Right cardiac atrium (tissue), 5 donors: ENCODE data around the gene ZNF74. TPM values are rescaled to one million over a fixed set of nuclear protein-coding genes. Genes with fewer than 3 reads are reported as not detected.
"Not testable (repeated sequence)": the region's sequence is repeated elsewhere in the genome, so short reads cannot be mapped to it uniquely, and the experiment has no call there.

Experiments
- ATAC-seq, 2 donors: fragments of 200-7000 bp; cut with Tn5 transposase; one replicate each; pipeline versions ENCODE4 v1.8.0 to v1.9.1; 2020; ENCODE audit warnings: moderate library complexity in 2 of 2, mild to moderate bottlenecking in 1 of 2
- DNase-seq, 3 donors: peaks; one replicate each; pipeline ENCODE4 v3.0.0-alpha.2; 2020
- H3K27ac ChIP-seq: one replicate; pipeline ENCODE4 v1.5.1; 2013; ENCODE audit warnings: mild to moderate bottlenecking, low read length, control low read depth, moderate library complexity
- H3K27me3 ChIP-seq: one replicate; pipeline ENCODE4 v1.6.1; 2013; ENCODE audit not compliant: control insufficient read depth, insufficient read depth
- H3K4me1 ChIP-seq: one replicate; pipeline ENCODE4 v1.6.1; 2013; ENCODE audit warnings: low read length; ENCODE audit not compliant: control insufficient read depth, insufficient read depth
- H3K4me3 ChIP-seq: one replicate; pipeline ENCODE4 v1.5.1; 2013; ENCODE audit warnings: low read length, control low read depth
- H3K9me3 ChIP-seq: one replicate; pipeline ENCODE4 v1.6.1; 2013; ENCODE audit warnings: low read length; ENCODE audit not compliant: control insufficient read depth
- WGBS: extraction: QIAGEN DNeasy Blood & Tissue Kit; methylation state at CpG from one replicate; pipeline ENCODE4 v1.1.7; 2013; 5-methylcytosine and 5-hydroxymethylcytosine counted together
- intact Hi-C, 4 donors: fragments of 100-400 bp; cut with DNase I; formaldehyde crosslinking; loops; one replicate each; pipeline versions ENCODE4 v1.11.0 to v1.14.0; 2022 to 2023
- long read RNA-seq, 4 donors: library from polyadenylated mRNA; unstranded; transcript quantifications; one replicate each; pipeline ENCODE4 v2.0.0, GENCODE V29; 2020 to 2021
- polyA plus RNA-seq: library from polyadenylated mRNA; stranded (reverse); fragments of 200-250 nt; gene quantifications from one replicate; pipeline ENCODE4 v1.2.3, GENCODE V29; 2013
- total RNA-seq, 4 donors: library from RNA; stranded (reverse); fragmentation: NEBNext Ultra II Directional; extraction: Animal tissue kit (Norgen Biotek cat#: 25700); gene quantifications; one replicate each; pipeline ENCODE4 v1.2.1, GENCODE V29; 2021
- donor health status: healthy with polysubstance abuse.
- donor health status: DM: no; HTN: yes; CAD: no.
- donor health status: DM: no; HTN: no; CAD: no.
- donor health status: DM: no; HTN: yes; CAD: no; lungs with severe emphysema.
- donor health status: DM: yes; HTN: yes; CAD: no.

Gene ZNF74
- 1 to 10 TPM; 5.4 to 6.5 (median 6.1) TPM for total RNA-seq
- polyA plus RNA-seq: 3.5 TPM
- long read RNA-seq, donor 1, transcript ZNF74-202 (5 exons, 3,159 nt): major isoform, 7 of 14 reads
- long read RNA-seq, donor 1, partial matches to known transcripts: 4 of 14 reads
- long read RNA-seq, donor 1, other reads (novel, unspliced or antisense): 1 of 14 reads
- long read RNA-seq, donor 2, transcript ZNF74-202 (5 exons, 3,159 nt): major isoform, 10 of 13 reads
- long read RNA-seq, donor 2, partial matches to known transcripts: 0 of 13 reads
- long read RNA-seq, donor 2, other reads (novel, unspliced or antisense): 1 of 13 reads
- long read RNA-seq, donor 3, transcript ZNF74-203 (4 exons, 2,789 nt): minor isoform, 6 of 39 reads
- long read RNA-seq, donor 3, transcript ZNF74-202 (5 exons, 3,159 nt): major isoform, 19 of 39 reads
- long read RNA-seq, donor 3, partial matches to known transcripts: 0 of 39 reads
- long read RNA-seq, donor 3, other reads (novel, unspliced or antisense): 11 of 39 reads
- long read RNA-seq, donor 4, transcript ZNF74-202 (5 exons, 3,159 nt): major isoform, 7 of 14 reads
- long read RNA-seq, donor 4, partial matches to known transcripts: 0 of 14 reads
- long read RNA-seq, donor 4, other reads (novel, unspliced or antisense): 4 of 14 reads

GRCh38 chr22:20393705-20394476 lies at the start of gene ZNF74:
ZNF74 (plus strand) TSS chr22:20394151; CDS start chr22:20394629, 478 bp downstream.
- WGBS: 2% methylated on average over 71 of the region's 71 CpGs
- ATAC-seq (peak; percentile 97), DNase-seq (peak; percentile 93 to 97 (median 97))
- Histone ChIP-seq H3K4me3 (peak within 1 kb of the TSS; percentile 54), H3K4me1 (peaks cover 6% of the 10 kb centered on the region), H3K27ac (peak within 1 kb of the TSS; percentile 49), H3K9me3 (no peaks in the 10 kb centered on the region), H3K27me3 (no peaks in the 10 kb centered on the region)
- intact Hi-C loops: no loop called here

DNA sequence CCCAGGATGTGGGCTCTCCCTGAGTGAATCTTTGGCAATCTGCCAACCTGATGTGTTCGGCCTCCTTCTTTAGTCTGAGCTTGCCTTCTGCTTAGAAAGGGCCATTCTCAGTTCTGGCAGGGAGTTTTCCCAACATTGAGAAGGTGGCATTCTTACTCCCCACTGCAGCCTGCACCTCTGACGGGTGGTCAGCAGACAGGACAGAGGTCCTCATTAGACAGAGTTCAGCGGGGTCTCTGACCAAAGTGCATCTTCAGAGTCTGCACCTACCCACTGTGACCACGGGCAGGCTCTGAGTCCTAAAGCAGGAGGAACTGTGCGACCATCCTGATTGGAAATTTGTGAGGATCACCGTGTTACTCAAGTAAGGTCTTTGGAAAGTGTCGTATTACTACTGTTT lies 47.4 kb upstream of the ZNF74 start:
- H3K9me3 ChIP-seq, H3K4me1 ChIP-seq, ATAC-seq, DNase-seq, intact Hi-C loops, H3K27ac ChIP-seq, H3K4me3 ChIP-seq, H3K27me3 ChIP-seq: not testable (repeated sequence)
- 78% methylated on average over 3 of the region's 7 CpGs for WGBS

- ATAC-seq, H3K27ac ChIP-seq, H3K4me3 ChIP-seq, H3K27me3 ChIP-seq, DNase-seq, H3K9me3 ChIP-seq, H3K4me1 ChIP-seq, intact Hi-C loops: not testable (repeated sequence)
- 81% methylated on average over 6 of the region's 6 CpGs for WGBS
These were observed 41.4 kb upstream of the ZNF74 start for GRCh38 chr22:20352536-20352935.

- no peak overlapping the region for H3K4me3 ChIP-seq
- 95% methylated on average over 81 of the region's 81 CpGs for WGBS
- H3K4me1 ChIP-seq: no peaks in the 10 kb centered on the region
- DNase-seq (no peak), ATAC-seq (no peak)
- H3K27ac ChIP-seq: no peak overlapping the region
- H3K9me3 ChIP-seq: no peaks in the 10 kb centered on the region
- H3K27me3 ChIP-seq: no peaks in the 10 kb centered on the region
- intact Hi-C loops: no loop called here
These were observed 39.5 kb upstream of the ZNF74 start for GRCh38 chr22:20354238-20354975.

- H3K4me3 ChIP-seq, H3K27me3 ChIP-seq, H3K9me3 ChIP-seq, DNase-seq, intact Hi-C loops, ATAC-seq, H3K27ac ChIP-seq, H3K4me1 ChIP-seq: not testable (repeated sequence)
- 96% methylated on average over 96 of the region's 98 CpGs for WGBS
These were observed 37.9 kb upstream of the ZNF74 start for GRCh38 chr22:20355939-20356636.

- ATAC-seq, intact Hi-C loops: not testable (repeated sequence)
These were observed 37.0 kb upstream of the ZNF74 start for GRCh38 chr22:20356906-20357305.

GRCh38 chr22:20357967-20358366 lies 36.0 kb upstream of the ZNF74 start:
- WGBS: 95% methylated on average over 48 of the region's 70 CpGs
- H3K9me3 ChIP-seq, H3K27me3 ChIP-seq, H3K27ac ChIP-seq, H3K4me3 ChIP-seq, H3K4me1 ChIP-seq, intact Hi-C loops, DNase-seq, ATAC-seq: not testable (repeated sequence)

More at GRCh38 chr22:20356906-20357305, 37.0 kb upstream of the ZNF74 start:
- H3K4me3 ChIP-seq, H3K27me3 ChIP-seq, H3K4me1 ChIP-seq, H3K27ac ChIP-seq, H3K9me3 ChIP-seq, DNase-seq: not testable (repeated sequence)
- WGBS: 95% methylated on average over 66 of the region's 66 CpGs

GRCh38 chr22:20358503-20359239 lies 35.3 kb upstream of the ZNF74 start:
- H3K27ac ChIP-seq, H3K27me3 ChIP-seq, H3K4me3 ChIP-seq, H3K4me1 ChIP-seq, H3K9me3 ChIP-seq, DNase-seq, ATAC-seq, intact Hi-C loops: not testable (repeated sequence)
- 97% methylated on average over 103 of the region's 103 CpGs for WGBS

GRCh38 chr22:20360261-20360660 lies 33.7 kb upstream of the ZNF74 start:
- intact Hi-C loops, H3K27me3 ChIP-seq, H3K27ac ChIP-seq, ATAC-seq, H3K9me3 ChIP-seq, H3K4me1 ChIP-seq, H3K4me3 ChIP-seq: not testable (repeated sequence)
- DNase-seq: peak in 1 of 3 donors; percentile 51
- WGBS: 96% methylated on average over 60 of the region's 60 CpGs
